SJSA1 (cell line): Measurements from ENCODE around the gene LIF. TPM values are rescaled to one million over a fixed set of nuclear protein-coding genes. Genes with fewer than 3 reads are reported as not detected.
A peak's percentile ranks its signal among the peaks of the same experiment; 100 is the strongest.
"Not testable (repeated sequence)": the region's sequence is repeated elsewhere in the genome, so short reads cannot be mapped to it uniquely, and the experiment has no call there.

Experiments used
- DNase-seq, 2 experiments: peaks; one replicate each; pipeline ENCODE4 v3.0.0-alpha.2; 2015 to 2020; ENCODE audit warnings: low spot score in 2 of 2, low read depth in 1 of 2
- H3K27ac ChIP-seq: fragments of 250-450 bp; sonication (Bioruptor Pico); 2 replicates; pipeline ENCODE4 v1.5.1; 2020; ENCODE audit warnings: mild to moderate bottlenecking, moderate library complexity
- H3K27me3 ChIP-seq: fragments of 250-450 bp; sonication (Bioruptor Pico); replicated peaks from 2 replicates; pipeline ENCODE4 v1.5.1; 2020; ENCODE audit warnings: mild to moderate bottlenecking, moderate library complexity
- H3K36me3 ChIP-seq: fragments of 250-450 bp; sonication (Bioruptor Pico); 2 replicates; pipeline ENCODE4 v1.5.1; 2020; ENCODE audit warnings: mild to moderate bottlenecking
- H3K4me1 ChIP-seq: fragments of 250-450 bp; sonication (Bioruptor Pico); replicated peaks from 2 replicates; pipeline ENCODE4 v1.6.1; 2021; ENCODE audit warnings: mild to moderate bottlenecking
- H3K4me3 ChIP-seq: fragments of 250-450 bp; sonication (Bioruptor Pico); 2 replicates; pipeline ENCODE4 v1.5.1; 2020; ENCODE audit warnings: mild to moderate bottlenecking
- H3K9me3 ChIP-seq: fragments of 250-450 bp; sonication (Bioruptor Pico); replicated peaks from 2 replicates; pipeline ENCODE4 v1.5.1; 2020; ENCODE audit warnings: mild to moderate bottlenecking
- total RNA-seq: library from RNA; depleted of rRNA; stranded (reverse); fragments of >200 nt; shearing (Covaris generic); gene quantifications from 2 replicates; pipeline ENCODE4 v1.2.3, GENCODE V29; 2014

Gene LIF
- total RNA-seq, 1 experiment from 2014 or later: 1.4 TPM

DNA sequence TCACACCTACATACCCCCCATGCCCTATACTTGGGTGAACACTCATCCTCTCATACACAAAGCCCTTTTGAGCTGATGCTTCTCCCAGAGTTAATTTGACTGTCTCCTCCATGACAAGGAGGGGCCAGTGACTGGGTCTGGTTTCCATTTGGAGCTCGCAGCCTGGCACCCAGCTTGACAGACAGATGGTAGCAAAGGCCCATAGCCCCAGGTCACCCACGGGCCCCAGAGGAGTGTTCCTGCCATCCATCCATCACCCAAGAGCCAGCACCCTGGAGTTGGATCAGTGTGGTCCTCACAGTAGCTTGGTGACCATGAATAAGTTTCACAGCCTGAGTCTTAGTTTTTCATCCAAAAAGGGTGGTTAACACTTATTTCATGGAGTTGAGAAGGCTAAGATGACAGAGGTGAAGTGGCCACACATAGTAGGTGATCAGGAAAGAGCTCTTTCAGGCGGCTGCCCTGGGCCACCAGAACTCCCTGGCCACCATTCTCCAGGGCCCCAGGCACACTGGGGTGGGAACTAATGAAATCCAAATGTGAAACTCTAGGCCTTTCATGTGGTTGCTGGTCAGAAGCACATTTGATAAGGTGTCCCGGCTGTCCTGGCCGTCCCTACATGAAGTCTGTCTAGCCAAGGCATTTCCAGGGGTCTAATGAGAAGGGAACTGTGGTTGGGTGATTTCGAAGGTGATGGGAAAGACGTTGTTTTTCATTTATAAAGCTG, 42.4 kb downstream of the LIF start:
- Histone ChIP-seq H3K9me3 (no peaks in the 10 kb centered on the region), H3K4me1 (peaks cover 62% of the 10 kb centered on the region), H3K4me3 (no peak overlapping the region), H3K27ac (peak overlapping the region; percentile 97), H3K36me3 (no peaks in the 10 kb centered on the region), H3K27me3 (no peaks in the 10 kb centered on the region)
- DNase-seq: no peak

DNA sequence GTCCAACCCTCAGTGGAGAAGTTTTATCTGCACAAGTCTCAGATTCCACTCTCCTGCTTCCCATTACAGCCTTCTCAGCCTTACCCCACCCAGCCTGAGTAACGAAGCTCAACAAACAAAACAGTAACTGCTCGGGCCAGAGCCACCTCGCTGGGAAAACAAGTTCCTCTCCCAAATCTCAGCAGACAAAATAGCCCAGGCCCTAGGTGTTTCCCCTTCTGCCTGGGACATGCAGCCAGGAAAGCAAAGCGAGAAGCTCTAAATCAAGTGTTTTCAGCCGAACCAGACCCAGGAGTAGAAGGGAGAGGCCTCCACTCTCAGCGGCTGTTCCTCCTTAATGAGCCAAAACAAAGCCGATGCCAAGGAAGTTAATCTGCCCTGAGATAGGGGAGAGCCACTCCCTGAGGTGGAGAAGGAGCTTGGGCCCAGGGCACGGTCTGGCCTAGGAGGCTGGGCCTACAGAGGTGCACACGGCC, 44.0 kb downstream of the LIF start:
- no peak overlapping the region for H3K27ac ChIP-seq
- H3K4me3 ChIP-seq: no peak overlapping the region
- H3K27me3 ChIP-seq: no peaks in the 10 kb centered on the region
- H3K36me3 ChIP-seq: no peaks in the 10 kb centered on the region
- H3K9me3 ChIP-seq: no peaks in the 10 kb centered on the region
- peaks cover 54% of the 10 kb centered on the region for H3K4me1 ChIP-seq
- DNase-seq: no peak

DNA sequence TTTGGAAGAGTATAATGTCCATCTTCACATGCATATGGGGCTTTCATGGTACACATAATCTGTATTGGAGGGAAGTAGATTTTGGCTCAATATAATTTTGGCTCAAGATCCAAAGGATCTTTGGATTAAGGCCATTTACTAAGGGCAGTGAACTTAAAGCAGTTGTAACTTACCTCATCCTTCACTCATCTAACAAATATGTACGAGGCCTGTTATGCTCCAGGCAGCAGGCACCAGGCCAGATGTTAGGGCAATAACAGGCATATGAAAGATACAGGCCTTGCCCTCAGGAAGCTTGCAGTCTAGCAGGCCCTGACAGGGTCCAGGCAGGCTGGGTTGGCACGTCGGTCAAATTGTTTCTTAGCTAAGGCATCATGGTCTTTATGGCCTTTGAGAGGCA, 44.6 kb downstream of the LIF start:
- Histone ChIP-seq H3K4me1 (peaks cover 54% of the 10 kb centered on the region), H3K36me3 (no peaks in the 10 kb centered on the region), H3K9me3 (no peaks in the 10 kb centered on the region), H3K4me3 (no peak overlapping the region), H3K27ac (no peak overlapping the region), H3K27me3 (no peaks in the 10 kb centered on the region)
- DNase-seq: no peak

DNA sequence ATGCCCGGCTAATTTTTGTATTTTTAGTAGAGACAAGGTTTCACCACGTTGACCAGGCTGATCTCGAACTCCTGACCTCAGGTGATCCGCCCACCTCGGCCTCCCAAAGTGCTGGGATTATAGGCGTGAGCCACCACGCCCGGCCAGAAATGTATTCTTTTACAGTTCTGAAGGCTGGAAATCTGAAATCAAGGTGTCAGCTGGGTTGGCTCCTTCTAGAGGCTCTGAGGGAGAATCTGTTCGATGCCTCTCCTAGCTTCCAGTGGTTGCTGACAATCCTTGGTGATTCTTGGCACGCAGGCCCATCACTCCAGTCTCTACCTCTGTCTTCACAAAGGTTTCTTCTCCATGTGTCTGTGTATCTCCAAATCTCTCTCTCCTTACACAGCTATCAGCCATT, 45.7 kb downstream of the LIF start:
- H3K36me3 ChIP-seq, H3K9me3 ChIP-seq: not testable (repeated sequence)
- H3K4me1 ChIP-seq: peaks cover 52% of the 10 kb centered on the region

DNA sequence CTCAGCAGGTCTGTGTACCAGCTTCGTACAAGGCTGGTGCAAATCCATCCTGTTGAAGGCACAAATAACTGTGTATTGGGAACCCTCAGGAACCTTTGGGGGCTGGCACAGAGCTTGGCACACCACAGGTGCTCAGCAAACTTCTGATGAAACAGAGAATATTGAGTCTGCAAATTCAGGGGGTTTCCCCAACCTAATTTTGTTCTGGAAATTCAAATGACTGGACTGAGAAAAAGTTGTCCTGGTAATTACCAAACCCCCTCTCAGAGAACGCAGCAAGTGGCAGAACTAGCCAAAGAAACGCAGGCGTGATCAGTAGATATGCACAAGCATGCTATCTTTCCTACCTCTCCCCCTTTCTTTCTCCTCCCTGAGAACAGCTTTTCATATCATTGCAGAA, 47.6 kb downstream of the LIF start:
- Histone ChIP-seq H3K27ac (no peak overlapping the region), H3K4me3 (no peak overlapping the region), H3K36me3 (no peaks in the 10 kb centered on the region), H3K27me3 (no peaks in the 10 kb centered on the region), H3K4me1 (peaks cover 52% of the 10 kb centered on the region), H3K9me3 (no peaks in the 10 kb centered on the region)
- DNase-seq: peak in 1 of 2 experiments; percentile 13

More for the DNA sequence above, 45.7 kb downstream of the LIF start:
- not testable (repeated sequence) for H3K27me3 ChIP-seq, H3K4me3 ChIP-seq, DNase-seq, H3K27ac ChIP-seq

DNA sequence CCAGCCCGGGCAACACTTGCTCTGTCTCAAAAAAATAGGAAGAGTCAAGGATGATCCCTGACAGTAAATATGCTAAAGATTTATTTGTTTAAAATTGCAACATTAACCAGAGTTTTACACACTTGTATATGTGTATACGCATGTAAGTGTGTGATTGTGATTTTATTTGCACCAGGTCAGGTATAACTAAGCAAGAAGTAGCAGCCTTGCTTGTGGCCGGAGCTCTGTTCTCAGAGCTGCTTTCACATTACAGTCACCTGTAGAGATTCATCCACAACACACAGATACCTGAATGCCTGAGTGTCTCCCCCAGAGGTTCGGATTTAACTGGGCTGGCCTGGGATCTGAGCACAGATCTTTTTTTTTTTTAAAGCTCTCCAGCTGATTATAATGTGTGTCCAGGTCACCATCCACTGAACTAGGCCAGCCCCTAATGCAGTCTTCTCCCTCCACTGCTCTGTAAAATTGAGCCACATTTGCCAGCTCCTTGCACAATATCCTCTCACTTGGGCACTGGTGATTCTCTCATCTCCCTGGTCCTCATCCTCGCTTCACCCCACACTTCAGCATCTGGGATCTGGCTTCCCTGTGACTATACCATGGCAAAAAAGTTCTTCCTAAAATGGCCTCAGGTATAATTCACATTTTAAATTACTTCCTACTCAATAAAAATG, 48.3 kb downstream of the LIF start:
- Histone ChIP-seq H3K27me3 (no peaks in the 10 kb centered on the region), H3K27ac (peak overlapping the region; percentile 97; the same call in 1 of the 2 replicates), H3K4me3 (no peak overlapping the region), H3K9me3 (no peaks in the 10 kb centered on the region), H3K4me1 (peaks cover 51% of the 10 kb centered on the region), H3K36me3 (no peaks in the 10 kb centered on the region)
- peak in 1 of 2 experiments; percentile 8 for DNase-seq

DNA sequence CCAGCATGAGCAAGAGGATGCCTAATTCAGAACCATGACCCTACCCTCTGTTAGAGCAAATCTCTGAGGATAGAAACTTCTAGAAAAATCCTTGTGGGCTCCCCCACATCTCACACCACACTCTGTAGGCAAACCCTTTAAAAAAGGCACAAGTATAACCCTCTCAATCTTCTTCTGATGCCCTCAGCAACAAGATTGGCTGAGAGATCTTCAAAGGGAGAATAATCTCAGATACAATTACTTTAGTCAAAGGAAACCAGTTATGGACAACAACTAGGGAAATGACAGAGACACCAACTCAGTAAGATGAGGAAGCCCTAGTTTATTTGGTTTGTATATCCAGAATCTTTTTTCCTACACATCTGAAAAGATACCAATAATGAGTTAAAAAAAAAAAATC, 49.2 kb downstream of the LIF start:
- no peaks in the 10 kb centered on the region for H3K36me3 ChIP-seq
- H3K27me3 ChIP-seq: no peaks in the 10 kb centered on the region
- peak overlapping the region; percentile 97 for H3K27ac ChIP-seq
- no peaks in the 10 kb centered on the region for H3K9me3 ChIP-seq
- no peak overlapping the region for H3K4me3 ChIP-seq
- H3K4me1 ChIP-seq: peaks cover 51% of the 10 kb centered on the region
- DNase-seq: peak in 1 of 2 experiments; percentile 5

DNA sequence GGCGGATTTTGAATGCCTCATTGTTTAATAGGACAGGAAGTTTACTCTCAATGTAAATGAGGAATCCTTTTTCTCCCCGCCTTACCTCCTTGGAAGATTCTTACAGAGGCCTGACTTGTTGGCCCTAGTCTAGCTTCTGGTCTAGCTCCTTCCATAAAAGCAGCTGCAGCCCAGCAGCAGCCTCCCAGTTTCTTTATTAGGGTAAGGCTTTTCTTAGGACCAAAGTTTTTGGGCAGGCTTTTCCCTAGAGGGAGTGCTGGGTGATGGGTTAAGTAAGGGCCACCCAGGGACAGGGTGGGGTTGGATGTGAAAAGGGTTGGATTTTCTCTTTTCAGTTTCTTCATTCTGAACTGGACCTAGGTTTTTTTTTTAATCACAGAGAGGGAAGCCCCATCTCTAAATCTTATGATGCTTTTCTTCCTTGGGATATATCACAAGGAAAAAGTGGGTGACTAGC, 49.7 kb downstream of the LIF start:
- H3K4me3 ChIP-seq: no peak overlapping the region
- DNase-seq: no peak

DNA sequence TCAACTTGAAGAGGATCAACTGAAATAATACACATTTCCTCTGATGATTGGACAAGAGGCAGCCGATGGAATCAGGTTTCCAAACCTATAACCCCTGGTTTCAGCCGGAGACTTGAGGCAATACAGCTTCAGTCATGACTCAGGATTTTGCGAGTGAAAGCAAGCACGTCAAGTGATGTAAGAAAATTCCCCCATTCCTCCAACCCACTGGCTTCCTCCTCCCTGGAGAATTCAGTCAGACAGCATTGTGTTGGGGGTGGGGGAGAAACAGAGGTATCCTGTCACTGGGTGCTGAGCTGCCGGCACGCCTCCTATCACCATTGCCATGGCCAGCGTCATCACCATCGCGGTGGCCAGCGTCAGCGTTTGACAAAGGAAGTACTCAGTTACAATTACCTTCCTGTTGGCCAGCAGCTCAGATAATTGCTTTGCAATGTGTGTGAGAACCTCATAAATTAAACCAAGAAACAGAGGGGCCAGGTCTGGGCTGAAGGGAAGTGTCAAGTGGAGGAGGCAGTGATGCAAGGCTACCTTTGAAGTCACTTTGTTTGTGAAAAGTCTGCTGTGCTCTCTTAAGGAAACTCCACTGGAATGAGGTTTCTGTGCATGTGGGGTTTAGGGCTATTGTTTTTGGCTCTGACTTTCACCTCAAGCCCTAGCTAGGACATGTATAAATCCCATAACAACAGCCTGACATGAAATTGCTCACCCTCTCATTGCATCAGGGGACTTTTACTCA, 50.2 kb downstream of the LIF start:
- peaks cover 57% of the 10 kb centered on the region for H3K4me1 ChIP-seq
- DNase-seq: peak; percentile 96 to 98
- H3K4me3 ChIP-seq: no peak overlapping the region
- no peaks in the 10 kb centered on the region for H3K9me3 ChIP-seq
- H3K27me3 ChIP-seq: no peaks in the 10 kb centered on the region
- no peaks in the 10 kb centered on the region for H3K36me3 ChIP-seq
- peak overlapping the region; percentile 97 for H3K27ac ChIP-seq

More for the DNA sequence above, 49.7 kb downstream of the LIF start:
- peaks cover 54% of the 10 kb centered on the region for H3K4me1 ChIP-seq
- no peaks in the 10 kb centered on the region for H3K9me3 ChIP-seq
- H3K36me3 ChIP-seq: no peaks in the 10 kb centered on the region
- no peaks in the 10 kb centered on the region for H3K27me3 ChIP-seq
- peak overlapping the region; percentile 97 for H3K27ac ChIP-seq

DNA sequence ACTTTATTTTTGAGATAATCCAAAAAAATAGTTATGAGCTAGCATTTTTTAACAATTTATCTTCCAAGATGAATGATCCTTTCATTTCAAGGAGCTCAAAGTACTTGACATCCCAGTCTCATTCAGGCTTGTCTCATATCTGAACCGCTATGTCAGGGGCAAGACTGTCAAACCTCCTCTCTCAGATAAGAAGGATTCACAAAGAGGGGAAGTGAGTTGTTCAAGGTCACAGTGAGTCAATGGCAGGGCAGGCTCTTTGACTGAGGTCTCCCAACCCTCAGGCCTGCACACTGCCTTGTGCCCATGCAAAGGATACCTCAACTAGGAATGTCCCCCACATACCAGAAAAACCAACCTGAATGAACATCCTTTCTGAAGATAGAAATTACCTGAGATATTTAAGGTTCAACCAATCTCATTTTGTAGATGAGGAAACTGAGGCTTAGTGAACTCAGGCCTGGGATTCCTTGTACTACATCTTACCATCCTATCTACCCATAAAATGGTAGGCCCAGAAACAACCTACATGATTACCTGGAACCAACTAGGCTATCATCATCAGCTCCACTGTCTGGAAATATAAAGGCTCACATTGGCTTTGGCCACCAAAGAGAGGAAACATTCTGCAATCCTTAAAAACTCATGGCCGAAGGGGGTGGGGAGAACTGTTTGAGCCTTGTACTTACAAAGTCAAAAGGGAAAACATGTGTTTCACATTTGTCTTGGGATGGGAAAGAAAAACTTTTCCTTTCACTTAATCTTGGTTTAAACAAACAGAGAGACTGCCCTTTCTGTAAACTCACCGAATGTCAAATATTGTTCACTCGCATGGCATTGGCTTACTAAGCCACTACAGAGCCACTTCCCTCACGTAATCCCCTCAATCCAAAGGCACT, 51.1 kb downstream of the LIF start:
- no peaks in the 10 kb centered on the region for H3K9me3 ChIP-seq
- no peaks in the 10 kb centered on the region for H3K27me3 ChIP-seq
- DNase-seq: no peak
- no peaks in the 10 kb centered on the region for H3K36me3 ChIP-seq
- peaks cover 65% of the 10 kb centered on the region for H3K4me1 ChIP-seq
- no peak overlapping the region for H3K4me3 ChIP-seq
- H3K27ac ChIP-seq: peak overlapping the region; percentile 97

DNA sequence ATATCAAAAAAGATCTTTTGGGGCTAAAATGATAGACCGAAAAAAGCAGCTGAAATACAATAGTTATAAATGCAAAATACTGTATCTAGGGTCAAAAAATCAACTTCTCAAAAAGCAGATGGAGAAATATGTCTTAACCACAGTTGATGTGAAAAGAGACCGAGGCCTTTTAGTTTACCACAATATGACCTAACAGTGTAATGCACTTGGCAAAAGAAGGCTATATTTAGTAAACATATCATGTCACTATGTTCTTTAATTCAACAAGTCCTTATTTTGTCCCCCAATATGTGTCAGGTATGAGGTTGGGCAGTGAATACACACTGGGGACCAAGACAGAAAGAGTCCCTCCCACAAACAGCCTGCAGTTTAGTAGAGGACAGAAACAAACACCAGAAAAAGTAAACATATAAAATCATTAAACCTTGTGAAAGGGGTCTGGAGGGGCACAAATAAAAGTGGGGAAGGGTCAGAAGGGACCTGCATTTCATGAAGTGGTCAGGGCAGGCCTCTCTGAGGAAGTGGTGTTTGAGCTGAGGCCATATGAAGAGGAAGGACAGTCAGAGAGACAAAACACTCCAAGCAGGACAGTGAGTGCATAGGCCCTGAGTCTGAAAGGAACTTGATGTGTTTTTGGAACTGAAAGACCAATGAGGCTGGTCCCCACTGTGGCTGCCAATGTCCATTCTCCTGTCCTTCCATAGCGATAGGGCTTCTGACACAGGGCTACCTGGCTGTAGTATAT, 53.4 kb downstream of the LIF start:
- Histone ChIP-seq H3K36me3 (no peaks in the 10 kb centered on the region), H3K4me1 (peaks cover 70% of the 10 kb centered on the region), H3K4me3 (no peak overlapping the region)

DNA sequence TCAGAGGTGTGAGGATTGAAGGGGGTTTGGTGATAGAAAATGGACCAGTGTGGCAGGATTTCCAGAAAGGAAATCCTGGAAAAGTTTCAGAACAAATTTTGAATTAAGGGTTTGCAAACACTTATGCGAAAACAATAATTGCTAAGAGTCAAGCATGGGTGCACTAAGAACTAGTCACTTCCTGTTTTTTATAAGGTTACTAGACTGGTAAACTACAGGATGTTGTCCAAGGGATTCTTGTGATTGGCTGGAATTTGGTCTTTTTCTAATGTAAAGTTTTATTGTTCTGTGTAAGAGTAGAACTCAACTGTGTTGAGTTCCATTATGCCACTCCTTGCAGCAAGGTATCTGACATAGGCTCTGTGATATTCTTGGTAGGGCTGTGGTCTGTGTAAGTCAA, 54.1 kb downstream of the LIF start:
- Histone ChIP-seq H3K27me3 (no peaks in the 10 kb centered on the region), H3K4me1 (peaks cover 65% of the 10 kb centered on the region), H3K27ac (no peak overlapping the region), H3K9me3 (no peaks in the 10 kb centered on the region), H3K36me3 (no peaks in the 10 kb centered on the region), H3K4me3 (no peak overlapping the region)
- DNase-seq: no peak

More for the DNA sequence above, 53.4 kb downstream of the LIF start:
- no peaks in the 10 kb centered on the region for H3K9me3 ChIP-seq
- H3K27me3 ChIP-seq: no peaks in the 10 kb centered on the region
- DNase-seq: peak in 1 of 2 experiments; percentile 17
- no peak overlapping the region for H3K27ac ChIP-seq
